ENCODE measurements around the gene ROBO1. TPM values are rescaled to one million over a fixed set of nuclear protein-coding genes. Genes with fewer than 3 reads are reported as not detected.

The ROBO1 gene
- total RNA-seq, 1 experiment from 2014 or later: 33.9 TPM

DNA sequence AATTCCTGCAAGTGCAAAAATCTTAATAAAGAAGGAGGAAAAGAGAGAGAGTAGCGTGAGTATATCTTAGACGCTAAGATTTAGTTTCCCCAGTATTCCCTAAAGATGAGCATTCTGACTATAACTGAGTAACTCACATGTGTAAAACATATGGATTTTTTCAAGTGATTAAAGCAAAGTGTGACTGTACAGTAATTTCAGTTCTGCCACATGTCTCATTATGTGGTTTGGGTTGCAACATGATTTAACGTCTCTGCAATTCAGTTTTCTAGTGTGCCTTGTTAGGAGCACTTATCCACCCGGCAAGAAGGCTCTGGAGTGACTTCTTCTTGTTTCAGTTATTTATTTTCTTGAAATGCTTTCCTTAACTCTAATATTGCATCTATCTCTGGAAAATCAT lies 514.1 kb downstream of the ROBO1 start:
- Mint-ChIP-seq H3K4me3 (ENCODE audit: low read depth, unreplicated experiment) (no peak overlapping the region), H3K4me1 (ENCODE audit: low read depth, unreplicated experiment) (no peaks in the 10 kb centered on the region), H3K9me3 (ENCODE audit: low read depth, unreplicated experiment) (no peaks in the 10 kb centered on the region), H3K27ac (ENCODE audit: unreplicated experiment) (no peak overlapping the region), H3K27me3 (ENCODE audit: unreplicated experiment) (no peaks in the 10 kb centered on the region), H3K36me3 (ENCODE audit: insufficient read depth, unreplicated experiment) (no peaks in the 10 kb centered on the region)
- intact Hi-C loops (cut with micrococcal nuclease; ENCODE audit: unreplicated experiment): no loop called here
- BruUV-seq (replicated peaks): no TSS peak
- CTCF ChIA-PET: no interaction called here
- TF ChIP-seq, protein P1, sequence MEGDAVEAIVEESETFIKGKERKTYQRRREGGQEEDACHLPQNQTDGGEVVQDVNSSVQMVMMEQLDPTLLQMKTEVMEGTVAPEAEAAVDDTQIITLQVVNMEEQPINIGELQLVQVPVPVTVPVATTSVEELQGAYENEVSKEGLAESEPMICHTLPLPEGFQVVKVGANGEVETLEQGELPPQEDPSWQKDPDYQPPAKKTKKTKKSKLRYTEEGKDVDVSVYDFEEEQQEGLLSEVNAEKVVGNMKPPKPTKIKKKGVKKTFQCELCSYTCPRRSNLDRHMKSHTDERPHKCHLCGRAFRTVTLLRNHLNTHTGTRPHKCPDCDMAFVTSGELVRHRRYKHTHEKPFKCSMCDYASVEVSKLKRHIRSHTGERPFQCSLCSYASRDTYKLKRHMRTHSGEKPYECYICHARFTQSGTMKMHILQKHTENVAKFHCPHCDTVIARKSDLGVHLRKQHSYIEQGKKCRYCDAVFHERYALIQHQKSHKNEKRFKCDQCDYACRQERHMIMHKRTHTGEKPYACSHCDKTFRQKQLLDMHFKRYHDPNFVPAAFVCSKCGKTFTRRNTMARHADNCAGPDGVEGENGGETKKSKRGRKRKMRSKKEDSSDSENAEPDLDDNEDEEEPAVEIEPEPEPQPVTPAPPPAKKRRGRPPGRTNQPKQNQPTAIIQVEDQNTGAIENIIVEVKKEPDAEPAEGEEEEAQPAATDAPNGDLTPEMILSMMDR (IDR thresholded peaks at IDR 0.05; ENCODE audit: unreplicated experiment): no peak
- DNase-seq: no peak

DNA sequence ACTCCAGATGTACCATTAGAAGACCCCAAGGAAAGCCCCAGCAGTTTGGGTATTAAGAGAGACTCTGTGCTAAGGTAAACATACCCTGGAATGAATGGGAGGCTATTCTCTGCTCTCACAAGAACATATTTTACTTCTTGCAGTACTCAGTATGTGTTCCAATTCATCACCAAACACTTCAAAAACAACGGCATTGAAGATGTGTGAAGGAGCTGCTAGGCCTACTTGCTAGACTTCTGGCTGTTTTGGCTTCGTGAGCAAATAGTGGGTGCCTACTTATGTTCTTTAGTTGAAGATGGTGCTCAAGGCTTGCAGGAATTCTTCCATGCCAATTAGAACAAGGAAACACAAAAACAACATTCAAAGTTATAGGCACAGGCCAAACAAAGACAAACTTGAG lies 514.5 kb downstream of the ROBO1 start:
- Mint-ChIP-seq H3K4me1 (ENCODE audit: low read depth, unreplicated experiment) (no peaks in the 10 kb centered on the region), H3K36me3 (ENCODE audit: insufficient read depth, unreplicated experiment) (no peaks in the 10 kb centered on the region), H3K27me3 (ENCODE audit: unreplicated experiment) (no peaks in the 10 kb centered on the region), H3K4me3 (ENCODE audit: low read depth, unreplicated experiment) (no peak overlapping the region), H3K9me3 (ENCODE audit: low read depth, unreplicated experiment) (no peaks in the 10 kb centered on the region), H3K27ac (ENCODE audit: unreplicated experiment) (no peak overlapping the region)
- intact Hi-C loops (cut with micrococcal nuclease; ENCODE audit: unreplicated experiment): no loop called here
- CTCF ChIA-PET: no interaction called here
- BruUV-seq (replicated peaks): no TSS peak
- TF ChIP-seq, protein P1 (IDR thresholded peaks at IDR 0.05; ENCODE audit: unreplicated experiment): no peak
- DNase-seq: no peak

DNA sequence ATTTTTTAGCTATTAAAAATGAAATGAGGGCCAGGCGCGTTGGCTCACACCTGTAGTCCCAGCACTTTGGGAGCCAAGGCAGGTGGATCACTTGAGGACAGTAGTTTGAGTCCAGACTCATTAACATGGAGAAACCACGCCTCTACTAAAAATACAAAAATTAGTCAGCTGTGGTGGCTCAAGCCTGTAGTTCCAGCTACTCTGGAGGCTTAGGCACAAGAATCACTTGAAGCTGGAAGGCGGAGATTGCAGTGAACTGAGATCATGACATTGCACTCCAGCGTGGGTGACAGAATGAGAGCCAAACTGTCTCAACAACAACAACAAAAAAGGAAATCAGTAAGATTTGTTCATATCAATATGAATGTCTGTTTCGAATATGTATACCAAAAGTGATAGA lies 517.1 kb downstream of the ROBO1 start:
- intact Hi-C loops (cut with micrococcal nuclease; ENCODE audit: unreplicated experiment): no loop called here

DNA sequence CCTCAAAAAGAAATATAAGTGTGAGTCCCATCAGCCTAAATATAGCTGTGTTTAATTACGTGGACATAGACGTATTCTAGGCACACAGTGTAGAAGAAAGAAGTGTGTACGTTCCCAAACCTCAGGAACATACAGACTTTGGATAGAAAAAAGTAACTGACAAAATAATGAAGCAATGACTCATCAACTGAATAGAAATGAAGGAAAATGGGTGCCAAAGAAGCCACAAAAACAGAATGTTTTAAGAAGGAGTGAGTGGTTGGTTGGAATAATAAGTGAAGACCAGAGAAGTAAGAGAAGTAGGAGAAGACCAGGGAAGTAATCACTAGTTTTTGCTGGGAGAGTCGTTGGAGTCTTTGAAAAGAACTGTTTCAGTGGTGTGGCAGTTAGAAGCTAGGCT lies 518.1 kb downstream of the ROBO1 start:
- Mint-ChIP-seq H3K36me3 (ENCODE audit: insufficient read depth, unreplicated experiment) (no peaks in the 10 kb centered on the region), H3K27ac (ENCODE audit: unreplicated experiment) (no peak overlapping the region), H3K9me3 (ENCODE audit: low read depth, unreplicated experiment) (no peaks in the 10 kb centered on the region), H3K4me3 (ENCODE audit: low read depth, unreplicated experiment) (no peak overlapping the region), H3K27me3 (ENCODE audit: unreplicated experiment) (no peaks in the 10 kb centered on the region), H3K4me1 (ENCODE audit: low read depth, unreplicated experiment) (no peaks in the 10 kb centered on the region)
- no peak for DNase-seq
- CTCF ChIA-PET: no interaction called here
- no TSS peak for BruUV-seq (replicated peaks)
- intact Hi-C loops (cut with micrococcal nuclease; ENCODE audit: unreplicated experiment): no loop called here
- TF ChIP-seq, protein P1 (IDR thresholded peaks at IDR 0.05; ENCODE audit: unreplicated experiment): no peak

More for the DNA sequence above, 517.1 kb downstream of the ROBO1 start:
- CTCF ChIA-PET: no interaction called here
- Mint-ChIP-seq H3K4me3 (ENCODE audit: low read depth, unreplicated experiment) (no peak overlapping the region), H3K4me1 (ENCODE audit: low read depth, unreplicated experiment) (no peaks in the 10 kb centered on the region), H3K9me3 (ENCODE audit: low read depth, unreplicated experiment) (no peaks in the 10 kb centered on the region), H3K27me3 (ENCODE audit: unreplicated experiment) (no peaks in the 10 kb centered on the region), H3K36me3 (ENCODE audit: insufficient read depth, unreplicated experiment) (no peaks in the 10 kb centered on the region), H3K27ac (ENCODE audit: unreplicated experiment) (no peak overlapping the region)
- TF ChIP-seq, protein P1 (IDR thresholded peaks at IDR 0.05; ENCODE audit: unreplicated experiment): no peak
- no TSS peak for BruUV-seq (replicated peaks)
- DNase-seq: no peak

DNA sequence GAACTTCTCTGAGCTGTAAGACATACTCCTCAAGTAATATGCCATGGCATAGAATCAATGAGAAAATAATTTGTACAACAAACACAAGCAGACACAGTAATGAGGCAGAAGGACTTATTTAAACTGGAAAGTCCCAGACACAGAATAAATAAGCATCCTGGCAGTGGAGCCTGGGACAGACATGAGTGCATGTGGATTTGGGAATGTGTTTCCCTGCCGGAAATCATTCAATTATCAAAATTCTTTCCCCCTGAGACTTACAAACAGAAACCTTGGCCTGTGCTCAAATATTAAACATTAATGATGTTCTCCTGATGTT lies 520.1 kb downstream of the ROBO1 start:
- H3K4me1 Mint-ChIP-seq (ENCODE audit: low read depth, unreplicated experiment): no peaks in the 10 kb centered on the region
- TF ChIP-seq, protein P1 (IDR thresholded peaks at IDR 0.05; ENCODE audit: unreplicated experiment): no peak
- no peaks in the 10 kb centered on the region for H3K36me3 Mint-ChIP-seq (ENCODE audit: insufficient read depth, unreplicated experiment)
- DNase-seq: no peak
- no TSS peak for BruUV-seq (replicated peaks)
- H3K4me3 Mint-ChIP-seq (ENCODE audit: low read depth, unreplicated experiment): no peak overlapping the region
- H3K9me3 Mint-ChIP-seq (ENCODE audit: low read depth, unreplicated experiment): peaks cover 2% of the 10 kb centered on the region
- no peak overlapping the region for H3K27ac Mint-ChIP-seq (ENCODE audit: unreplicated experiment)
- no peaks in the 10 kb centered on the region for H3K27me3 Mint-ChIP-seq (ENCODE audit: unreplicated experiment)
- CTCF ChIA-PET: interaction anchor here (0.6 kb wide), 1 partner anchor 22 kb away, joined by 3 read pairs; no protein-coding TSS in a partner anchor
- intact Hi-C loops (cut with micrococcal nuclease; ENCODE audit: unreplicated experiment): no loop called here
